GM12878 (cell line): ENCODE results near the gene SRGAP2C.
"Not testable (repeated sequence)": the region's sequence is repeated elsewhere in the genome, so short reads cannot be mapped to it uniquely, and the experiment has no call there.

Experiments used
- CBX5 ChIP-seq: sonication (generic); IDR thresholded peaks from 2 replicates; pipeline ENCODE4 v1.6.1; 2016; ENCODE audit warnings: low read depth, moderate library complexity, mild to moderate bottlenecking, inconsistent platforms
- CREB1 ChIP-seq: IDR thresholded peaks from 2 replicates; pipeline ENCODE4 v1.6.1; 2012; ENCODE audit warnings: low read depth, mild to moderate bottlenecking, inconsistent platforms
- HDAC2 ChIP-seq: fragments of 200-600 bp; sonication (generic); IDR thresholded peaks from 2 replicates; pipeline ENCODE4 v1.6.1; 2017
- MEF2A ChIP-seq: IDR thresholded peaks from 2 replicates; pipeline ENCODE4 v1.6.1; 2011; ENCODE audit warnings: low read depth, mild to moderate bottlenecking, low read length, moderate library complexity; ENCODE audit not compliant: insufficient read depth
- PAX5 ChIP-seq: IDR thresholded peaks from 2 replicates; pipeline ENCODE4 v1.6.1; 2011; ENCODE audit warnings: low read depth, low read length, borderline replicate concordance
- POLR2AphosphoS2 ChIP-seq: IDR thresholded peaks from 2 replicates; pipeline ENCODE4 v1.6.1; 2011; ENCODE audit warnings: low read depth, mild to moderate bottlenecking, low read length, improper control_type of control experiment, moderate library complexity
- SP1 ChIP-seq: IDR thresholded peaks from one replicate; pipeline ENCODE4 v1.6.1; 2011; ENCODE audit warnings: low read depth, low read length
- SREBF2 ChIP-seq: IDR thresholded peaks from 2 replicates; pipeline ENCODE4 v1.6.1; 2012; ENCODE audit warnings: mild to moderate bottlenecking, low read length
- STAT3 ChIP-seq: IDR thresholded peaks from 2 replicates; pipeline ENCODE4 v1.6.1; 2011; ENCODE audit warnings: low read depth, low read length, improper control_type of control experiment
- ZNF274 ChIP-seq: IDR thresholded peaks from one replicate; pipeline ENCODE4 v1.8.0; 2011; ENCODE audit not compliant: insufficient read length, insufficient read depth
- TF ChIP-seq, protein P1 (sequence below): IDR thresholded peaks from 2 replicates; pipeline ENCODE4 v1.6.1; 2012; ENCODE audit warnings: low read depth, low read length, improper control_type of control experiment
- TF ChIP-seq, protein P2 (sequence below): IDR thresholded peaks from 2 replicates; pipeline ENCODE4 v1.6.1; 2011; ENCODE audit warnings: low read depth, low read length, improper control_type of control experiment, borderline replicate concordance
- TF ChIP-seq, protein P3 (sequence below): IDR thresholded peaks from 2 replicates; pipeline ENCODE4 v1.6.1; 2011; ENCODE audit warnings: low read depth, mild to moderate bottlenecking, low read length, moderate library complexity, borderline replicate concordance; ENCODE audit errors: extremely low read depth
- TF ChIP-seq, protein P4 (sequence below), 3 experiments: IDR thresholded peaks in 2 of 3; conservative IDR thresholded peaks in 1 of 3; 2 replicates each; pipeline ENCODE4 v1.5.1; 2011; ENCODE audit warnings: low read depth in 3 of 3, low read length in 3 of 3, mild to moderate bottlenecking in 3 of 3, control low read depth in 2 of 3, moderate library complexity in 2 of 3, inconsistent platforms in 1 of 3, mixed read lengths in 1 of 3; ENCODE audit not compliant: control insufficient read depth in 2 of 3, insufficient read depth in 1 of 3; ENCODE audit errors: extremely low read depth in 1 of 3

DNA sequence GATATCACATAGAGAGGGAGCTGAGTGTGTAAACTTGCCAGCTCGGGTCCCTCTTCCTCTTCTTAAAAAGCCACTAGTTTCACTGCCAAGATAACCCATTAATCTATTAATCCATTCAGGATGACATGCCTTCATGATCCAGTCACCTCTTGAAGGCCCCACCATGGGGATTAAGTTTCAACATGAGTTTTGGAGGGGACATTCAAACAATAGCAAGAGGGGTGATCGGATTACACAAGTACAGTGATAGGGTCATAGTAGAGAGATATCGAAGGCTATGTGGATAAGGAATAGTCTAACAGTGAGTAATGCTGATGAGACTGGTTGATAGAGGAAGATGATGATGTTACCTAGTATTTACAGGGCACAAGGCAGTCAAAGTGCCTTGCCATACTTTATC is 18.2 kb downstream of the SRGAP2C start:
- TF ChIP-seq, protein P1, sequence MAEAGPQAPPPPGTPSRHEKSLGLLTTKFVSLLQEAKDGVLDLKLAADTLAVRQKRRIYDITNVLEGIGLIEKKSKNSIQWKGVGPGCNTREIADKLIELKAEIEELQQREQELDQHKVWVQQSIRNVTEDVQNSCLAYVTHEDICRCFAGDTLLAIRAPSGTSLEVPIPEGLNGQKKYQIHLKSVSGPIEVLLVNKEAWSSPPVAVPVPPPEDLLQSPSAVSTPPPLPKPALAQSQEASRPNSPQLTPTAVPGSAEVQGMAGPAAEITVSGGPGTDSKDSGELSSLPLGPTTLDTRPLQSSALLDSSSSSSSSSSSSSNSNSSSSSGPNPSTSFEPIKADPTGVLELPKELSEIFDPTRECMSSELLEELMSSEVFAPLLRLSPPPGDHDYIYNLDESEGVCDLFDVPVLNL, result not testable (repeated sequence)
- TF ChIP-seq CREB1, SREBF2, SP1, CBX5, ZNF274, PAX5, POLR2AphosphoS2, STAT3, HDAC2, MEF2A: not testable (repeated sequence)
- TF ChIP-seq, protein P2, sequence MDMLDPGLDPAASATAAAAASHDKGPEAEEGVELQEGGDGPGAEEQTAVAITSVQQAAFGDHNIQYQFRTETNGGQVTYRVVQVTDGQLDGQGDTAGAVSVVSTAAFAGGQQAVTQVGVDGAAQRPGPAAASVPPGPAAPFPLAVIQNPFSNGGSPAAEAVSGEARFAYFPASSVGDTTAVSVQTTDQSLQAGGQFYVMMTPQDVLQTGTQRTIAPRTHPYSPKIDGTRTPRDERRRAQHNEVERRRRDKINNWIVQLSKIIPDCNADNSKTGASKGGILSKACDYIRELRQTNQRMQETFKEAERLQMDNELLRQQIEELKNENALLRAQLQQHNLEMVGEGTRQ, result not testable (repeated sequence)
- TF ChIP-seq, protein P3, sequence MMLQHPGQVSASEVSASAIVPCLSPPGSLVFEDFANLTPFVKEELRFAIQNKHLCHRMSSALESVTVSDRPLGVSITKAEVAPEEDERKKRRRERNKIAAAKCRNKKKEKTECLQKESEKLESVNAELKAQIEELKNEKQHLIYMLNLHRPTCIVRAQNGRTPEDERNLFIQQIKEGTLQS, result not testable (repeated sequence)
- TF ChIP-seq, protein P4, sequence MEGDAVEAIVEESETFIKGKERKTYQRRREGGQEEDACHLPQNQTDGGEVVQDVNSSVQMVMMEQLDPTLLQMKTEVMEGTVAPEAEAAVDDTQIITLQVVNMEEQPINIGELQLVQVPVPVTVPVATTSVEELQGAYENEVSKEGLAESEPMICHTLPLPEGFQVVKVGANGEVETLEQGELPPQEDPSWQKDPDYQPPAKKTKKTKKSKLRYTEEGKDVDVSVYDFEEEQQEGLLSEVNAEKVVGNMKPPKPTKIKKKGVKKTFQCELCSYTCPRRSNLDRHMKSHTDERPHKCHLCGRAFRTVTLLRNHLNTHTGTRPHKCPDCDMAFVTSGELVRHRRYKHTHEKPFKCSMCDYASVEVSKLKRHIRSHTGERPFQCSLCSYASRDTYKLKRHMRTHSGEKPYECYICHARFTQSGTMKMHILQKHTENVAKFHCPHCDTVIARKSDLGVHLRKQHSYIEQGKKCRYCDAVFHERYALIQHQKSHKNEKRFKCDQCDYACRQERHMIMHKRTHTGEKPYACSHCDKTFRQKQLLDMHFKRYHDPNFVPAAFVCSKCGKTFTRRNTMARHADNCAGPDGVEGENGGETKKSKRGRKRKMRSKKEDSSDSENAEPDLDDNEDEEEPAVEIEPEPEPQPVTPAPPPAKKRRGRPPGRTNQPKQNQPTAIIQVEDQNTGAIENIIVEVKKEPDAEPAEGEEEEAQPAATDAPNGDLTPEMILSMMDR (IDR thresholded peaks at IDR 0.05 in 2 of 3, conservative IDR thresholded peaks at IDR 0.05 in 1 of 3; ENCODE audit: control insufficient read depth in 2 of 3, extremely low read depth in 1 of 3, insufficient read depth in 1 of 3, low read depth in 3 of 3, low read length in 3 of 3), result not testable (repeated sequence)
